ENCODE data around the gene CELF2.

CELF2 gene

GRCh38 chr10:11093771-11094736 lies 76.4 kb downstream of the CELF2 start:
- DNase-seq (ENCODE audit: low read depth in 1 of 2, low spot score in 1 of 2) = no peak

- no peak for DNase-seq (ENCODE audit: low read depth in 1 of 2, low spot score in 1 of 2)
Observed at GRCh38 chr10:11095374-11095801, 77.7 kb downstream of the CELF2 start.

GRCh38 chr10:11096422-11096821 lies 78.8 kb downstream of the CELF2 start:
- no peak for DNase-seq (ENCODE audit: low read depth in 1 of 2, low spot score in 1 of 2)

- no peak for DNase-seq (ENCODE audit: low read depth in 1 of 2, low spot score in 1 of 2)
Observed at GRCh38 chr10:11097686-11098085, 80.0 kb downstream of the CELF2 start.

GRCh38 chr10:11098666-11099065 lies 81.0 kb downstream of the CELF2 start:
- DNase-seq (ENCODE audit: low read depth in 1 of 2, low spot score in 1 of 2) = no peak

GRCh38 chr10:11104772-11105675 lies 87.4 kb downstream of the CELF2 start:
- no peak for DNase-seq (ENCODE audit: low read depth in 1 of 2, low spot score in 1 of 2)

GRCh38 chr10:11105676-11106004 lies 88.0 kb downstream of the CELF2 start:
- DNase-seq (ENCODE audit: low read depth in 1 of 2, low spot score in 1 of 2) = no peak

GRCh38 chr10:11106621-11107374 lies 89.1 kb downstream of the CELF2 start:
- DNase-seq (ENCODE audit: low read depth in 1 of 2, low spot score in 1 of 2) = no peak

GRCh38 chr10:11107948-11108347 lies 90.3 kb downstream of the CELF2 start:
- no peak for DNase-seq (ENCODE audit: low read depth in 1 of 2, low spot score in 1 of 2)

- no peak for DNase-seq (ENCODE audit: low read depth in 1 of 2, low spot score in 1 of 2)
Observed at GRCh38 chr10:11108356-11108755, 90.7 kb downstream of the CELF2 start.

GRCh38 chr10:11109590-11109989 lies 91.9 kb downstream of the CELF2 start:
- DNase-seq (ENCODE audit: low read depth in 1 of 2, low spot score in 1 of 2) = no peak

- DNase-seq (ENCODE audit: low read depth in 1 of 2, low spot score in 1 of 2) = no peak
Observed at GRCh38 chr10:11110539-11110938, 92.9 kb downstream of the CELF2 start.

GRCh38 chr10:11111490-11111889 lies 93.8 kb downstream of the CELF2 start:
- DNase-seq (ENCODE audit: low read depth in 1 of 2, low spot score in 1 of 2) = no peak

GRCh38 chr10:11112718-11113117 lies 95.0 kb downstream of the CELF2 start:
- no peak for DNase-seq (ENCODE audit: low read depth in 1 of 2, low spot score in 1 of 2)

GRCh38 chr10:11113156-11113555 lies 95.5 kb downstream of the CELF2 start:
- DNase-seq (ENCODE audit: low read depth in 1 of 2, low spot score in 1 of 2) = no peak

GRCh38 chr10:11114269-11114668 lies 96.6 kb downstream of the CELF2 start:
- no peak for DNase-seq (ENCODE audit: low read depth in 1 of 2, low spot score in 1 of 2)

- no peak for DNase-seq (ENCODE audit: low read depth in 1 of 2, low spot score in 1 of 2)
Observed at GRCh38 chr10:11115337-11115736, 97.7 kb downstream of the CELF2 start.

GRCh38 chr10:11116361-11116760 lies 98.7 kb downstream of the CELF2 start:
- DNase-seq (ENCODE audit: low read depth in 1 of 2, low spot score in 1 of 2) = no peak

- no peak for DNase-seq (ENCODE audit: low read depth in 1 of 2, low spot score in 1 of 2)
Observed at GRCh38 chr10:11116817-11117216, 99.1 kb downstream of the CELF2 start.

GRCh38 chr10:11118686-11119085 lies 101.0 kb downstream of the CELF2 start:
- no peak for DNase-seq (ENCODE audit: low read depth in 1 of 2, low spot score in 1 of 2)

GRCh38 chr10:11119843-11120242 lies 102.2 kb downstream of the CELF2 start:
- no peak for DNase-seq (ENCODE audit: low read depth in 1 of 2, low spot score in 1 of 2)

Measured in activated T-helper 1 cell treated with anti-CD3 and anti-CD28 coated beads, Interleukin-2, amount 50 U/mL, for 16 hours (primary cell).